ENCODE data around the gene ST6GAL1.
"Not testable (repeated sequence)": the region's sequence is repeated elsewhere in the genome, so short reads cannot be mapped to it uniquely, and the experiment has no call there.

The ST6GAL1 gene

DNA sequence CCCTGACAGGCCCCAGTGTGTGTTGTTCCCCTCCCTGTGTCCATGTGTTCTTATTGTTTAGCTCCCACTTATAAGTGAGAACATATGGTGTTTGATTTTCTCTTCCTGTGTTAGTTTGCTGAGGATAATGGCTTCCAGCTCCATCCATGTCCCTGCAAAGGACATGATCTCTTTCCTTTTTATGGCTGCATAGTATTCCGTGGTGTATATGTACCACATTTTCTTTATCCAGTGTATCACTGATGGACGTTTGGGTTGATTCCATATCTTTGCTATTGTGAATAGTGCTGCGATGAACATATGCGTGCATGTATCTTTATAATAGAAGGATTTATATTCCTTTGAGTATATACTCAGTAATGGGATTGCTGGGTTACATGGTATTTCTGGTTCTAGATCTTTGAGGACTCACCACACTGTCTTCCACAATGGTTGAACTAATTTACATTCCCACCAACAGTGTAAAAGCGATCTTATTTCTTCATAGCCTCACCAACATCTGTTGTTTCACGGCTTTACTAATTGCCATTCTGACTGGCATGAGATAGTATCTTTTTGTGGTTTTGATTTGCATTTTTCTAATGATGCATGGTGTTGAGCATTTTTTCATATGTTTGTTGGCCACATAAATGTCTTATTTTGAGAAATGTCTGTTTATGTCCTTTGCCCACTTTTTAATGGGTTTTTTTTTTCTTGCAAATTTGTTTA, 23.8 kb downstream of the ST6GAL1 start:
- ATAC-seq (replicated peaks; ENCODE audit: extremely low read depth, poor library complexity, severe bottlenecking); H3K27me3 Mint-ChIP-seq; H3K9me3 Mint-ChIP-seq; DNase-seq (ENCODE audit: low spot score in 2 of 2): not testable (repeated sequence)
- Mint-ChIP-seq H3K4me3 (peak overlapping the region; percentile 4), H3K36me3 (ENCODE audit: insufficient read depth) (peaks cover 17% of the 10 kb centered on the region), H3K4me1 (peaks cover 89% of the 10 kb centered on the region), H3K27ac (ENCODE audit: low read depth) (peak overlapping the region; percentile 88)

DNA sequence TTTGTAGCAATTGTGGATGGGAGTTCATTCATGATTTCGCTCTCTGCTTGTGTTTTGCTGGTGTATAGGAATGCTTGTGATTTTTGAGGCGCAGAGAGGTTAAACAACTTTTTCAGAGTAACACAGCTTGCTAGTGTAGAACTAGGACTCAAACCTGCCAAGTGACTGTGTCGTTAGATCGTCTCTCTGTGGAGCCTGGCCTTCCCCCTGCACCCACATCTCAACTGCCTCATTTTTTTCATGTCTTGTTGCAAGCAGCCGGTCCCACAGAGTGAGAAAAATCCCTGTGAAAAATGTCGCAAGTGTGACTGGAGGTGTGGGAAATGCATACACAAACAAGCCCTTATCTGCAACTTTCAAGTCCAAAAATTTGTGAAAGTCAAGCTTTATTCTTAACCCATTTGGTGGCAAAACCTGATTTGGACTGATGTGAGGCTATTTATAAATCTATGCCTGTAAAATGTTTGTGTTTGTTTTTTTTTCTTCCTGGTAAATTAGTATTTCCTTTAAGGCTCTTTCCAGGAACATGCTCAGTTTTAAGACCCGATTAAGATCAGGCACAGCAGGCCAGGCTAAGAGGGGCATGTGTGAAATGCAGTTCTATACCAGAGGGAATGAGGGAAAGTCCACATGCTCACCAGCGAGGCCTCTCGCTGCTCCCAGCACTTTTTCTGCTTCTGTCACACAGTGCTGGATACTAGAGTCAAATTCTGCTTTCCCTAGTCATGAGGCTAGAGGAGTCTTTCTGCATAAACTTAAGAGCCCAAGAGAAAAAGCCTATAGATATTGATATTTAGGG, 25.8 kb downstream of the ST6GAL1 start:
- Mint-ChIP-seq H3K36me3 (ENCODE audit: insufficient read depth) (peaks cover 18% of the 10 kb centered on the region), H3K4me1 (peaks cover 92% of the 10 kb centered on the region), H3K9me3 (no peaks in the 10 kb centered on the region), H3K4me3 (peak overlapping the region; percentile 4), H3K27ac (ENCODE audit: low read depth) (peak overlapping the region; percentile 88), H3K27me3 (no peaks in the 10 kb centered on the region)
- ATAC-seq (replicated peaks; ENCODE audit: extremely low read depth, poor library complexity, severe bottlenecking) = peak; percentile 68
- no peak for DNase-seq (ENCODE audit: low spot score in 2 of 2)

GRCh38 chr3:186959029-186959624, 28.8 kb downstream of the ST6GAL1 start:
- no peak overlapping the region for H3K27ac Mint-ChIP-seq (ENCODE audit: low read depth)
- DNase-seq (ENCODE audit: low spot score in 2 of 2) = no peak
- peaks cover 25% of the 10 kb centered on the region for H3K36me3 Mint-ChIP-seq (ENCODE audit: insufficient read depth)
- H3K4me3 Mint-ChIP-seq = no peak overlapping the region
- no peaks in the 10 kb centered on the region for H3K27me3 Mint-ChIP-seq
- ATAC-seq (replicated peaks; ENCODE audit: extremely low read depth, poor library complexity, severe bottlenecking) = no peak
- H3K4me1 Mint-ChIP-seq = peaks cover 76% of the 10 kb centered on the region
- H3K9me3 Mint-ChIP-seq = no peaks in the 10 kb centered on the region

DNA sequence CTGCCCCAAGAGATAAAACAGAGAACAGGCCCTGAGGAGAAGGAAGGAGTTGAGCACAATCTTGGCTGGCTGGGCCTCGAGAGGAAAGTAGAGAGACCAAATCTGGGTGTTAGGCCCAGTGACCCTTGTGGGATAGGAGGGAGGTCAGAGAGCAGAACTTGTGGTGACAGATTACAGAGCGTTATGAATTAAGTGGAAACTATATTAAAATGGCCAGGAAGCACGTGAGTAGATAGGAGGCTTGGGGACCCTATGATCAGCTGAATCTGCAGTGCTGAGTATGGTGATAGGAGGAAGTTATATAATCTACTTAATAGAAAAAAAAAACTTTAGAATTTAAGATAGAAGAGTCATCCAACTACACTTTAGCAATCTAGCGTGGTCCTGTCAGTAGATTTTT, 30.0 kb downstream of the ST6GAL1 start:
- Mint-ChIP-seq H3K36me3 (ENCODE audit: insufficient read depth) (peaks cover 34% of the 10 kb centered on the region), H3K4me1 (peaks cover 66% of the 10 kb centered on the region), H3K27ac (ENCODE audit: low read depth) (peak overlapping the region; percentile 52), H3K9me3 (no peaks in the 10 kb centered on the region), H3K27me3 (no peaks in the 10 kb centered on the region), H3K4me3 (no peak overlapping the region)
- DNase-seq (ENCODE audit: low spot score in 2 of 2) (no peak), ATAC-seq (replicated peaks; ENCODE audit: extremely low read depth, poor library complexity, severe bottlenecking) (no peak)

DNA sequence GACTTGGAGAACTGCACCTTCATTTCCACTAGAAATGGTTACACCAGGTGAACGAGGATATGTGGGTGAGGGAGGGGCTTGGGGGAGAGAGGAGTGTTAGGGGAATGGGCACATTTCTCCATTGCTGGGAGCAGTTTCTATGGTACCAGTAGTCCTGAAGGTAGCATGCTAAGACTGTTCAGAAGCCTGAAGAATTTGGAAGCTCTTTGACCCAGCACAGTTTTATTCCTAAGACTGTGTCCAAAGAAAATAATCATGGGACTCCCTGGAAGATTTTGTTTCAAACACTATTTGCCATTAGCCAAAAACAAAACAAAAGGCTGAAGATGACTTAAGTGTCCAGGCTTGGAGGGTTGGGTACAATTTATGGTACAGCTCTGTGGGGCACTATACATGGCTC, 32.1 kb downstream of the ST6GAL1 start:
- ATAC-seq (replicated peaks; ENCODE audit: extremely low read depth, poor library complexity, severe bottlenecking) (no peak), DNase-seq (ENCODE audit: low spot score in 2 of 2) (no peak)
- peaks cover 40% of the 10 kb centered on the region for H3K36me3 Mint-ChIP-seq (ENCODE audit: insufficient read depth)
- H3K4me3 Mint-ChIP-seq = no peak overlapping the region
- H3K4me1 Mint-ChIP-seq = peaks cover 51% of the 10 kb centered on the region
- H3K27me3 Mint-ChIP-seq = no peaks in the 10 kb centered on the region
- H3K9me3 Mint-ChIP-seq = no peaks in the 10 kb centered on the region
- H3K27ac Mint-ChIP-seq (ENCODE audit: low read depth) = peak overlapping the region; percentile 64

GRCh38 chr3:186963636-186964035, 33.3 kb downstream of the ST6GAL1 start:
- DNase-seq (ENCODE audit: low spot score in 2 of 2) (no peak), ATAC-seq (replicated peaks; ENCODE audit: extremely low read depth, poor library complexity, severe bottlenecking) (no peak)
- Mint-ChIP-seq H3K4me1 (peaks cover 51% of the 10 kb centered on the region), H3K4me3 (no peak overlapping the region), H3K27ac (ENCODE audit: low read depth) (no peak overlapping the region), H3K9me3 (no peaks in the 10 kb centered on the region), H3K36me3 (ENCODE audit: insufficient read depth) (peaks cover 45% of the 10 kb centered on the region), H3K27me3 (no peaks in the 10 kb centered on the region)

- Mint-ChIP-seq H3K27ac (ENCODE audit: low read depth) (no peak overlapping the region), H3K4me3 (no peak overlapping the region), H3K27me3 (no peaks in the 10 kb centered on the region), H3K9me3 (no peaks in the 10 kb centered on the region), H3K36me3 (ENCODE audit: insufficient read depth) (peaks cover 49% of the 10 kb centered on the region), H3K4me1 (peaks cover 49% of the 10 kb centered on the region)
- DNase-seq (ENCODE audit: low spot score in 2 of 2) = no peak
- no peak for ATAC-seq (replicated peaks; ENCODE audit: extremely low read depth, poor library complexity, severe bottlenecking)
These were observed 33.7 kb downstream of the ST6GAL1 start for GRCh38 chr3:186964071-186964470.

DNA sequence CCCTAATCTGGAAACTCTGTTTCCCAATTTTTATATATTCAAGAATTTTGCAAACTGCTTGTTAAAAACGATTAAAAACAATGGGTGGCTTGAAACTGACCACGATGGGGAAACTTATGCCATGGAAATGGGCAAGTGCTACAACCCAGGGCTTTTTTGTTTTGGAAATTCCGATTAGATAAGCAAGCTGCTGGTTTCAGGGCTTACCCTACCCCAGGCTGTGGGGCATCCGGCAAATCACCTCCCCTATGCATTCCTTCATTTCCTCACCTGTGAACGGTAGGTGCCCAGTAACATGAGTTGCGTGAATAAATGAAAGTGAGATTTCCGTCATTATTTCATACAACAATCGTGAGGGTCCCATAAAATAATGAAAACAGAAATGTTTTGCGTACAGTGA, 34.3 kb downstream of the ST6GAL1 start:
- Mint-ChIP-seq H3K27me3 (no peaks in the 10 kb centered on the region), H3K4me3 (no peak overlapping the region), H3K4me1 (peaks cover 48% of the 10 kb centered on the region), H3K27ac (ENCODE audit: low read depth) (no peak overlapping the region), H3K36me3 (ENCODE audit: insufficient read depth) (peaks cover 52% of the 10 kb centered on the region), H3K9me3 (no peaks in the 10 kb centered on the region)
- ATAC-seq (replicated peaks; ENCODE audit: extremely low read depth, poor library complexity, severe bottlenecking) = no peak
- no peak for DNase-seq (ENCODE audit: low spot score in 2 of 2)

- H3K36me3 Mint-ChIP-seq (ENCODE audit: insufficient read depth) = peaks cover 56% of the 10 kb centered on the region
- peaks cover 43% of the 10 kb centered on the region for H3K4me1 Mint-ChIP-seq
- H3K27ac Mint-ChIP-seq (ENCODE audit: low read depth) = no peak overlapping the region
These were observed 35.0 kb downstream of the ST6GAL1 start for GRCh38 chr3:186965141-186965879.

GRCh38 chr3:186966406-186966805, 36.1 kb downstream of the ST6GAL1 start:
- Mint-ChIP-seq H3K9me3 (no peaks in the 10 kb centered on the region), H3K4me3 (no peak overlapping the region), H3K27ac (ENCODE audit: low read depth) (no peak overlapping the region), H3K27me3 (no peaks in the 10 kb centered on the region), H3K4me1 (peaks cover 39% of the 10 kb centered on the region), H3K36me3 (ENCODE audit: insufficient read depth) (peaks cover 61% of the 10 kb centered on the region)
- DNase-seq (ENCODE audit: low spot score in 2 of 2) (no peak), ATAC-seq (replicated peaks; ENCODE audit: extremely low read depth, poor library complexity, severe bottlenecking) (no peak)

More at GRCh38 chr3:186965141-186965879, 35.0 kb downstream of the ST6GAL1 start:
- DNase-seq (ENCODE audit: low spot score in 2 of 2) (no peak), ATAC-seq (replicated peaks; ENCODE audit: extremely low read depth, poor library complexity, severe bottlenecking) (no peak)
- H3K9me3 Mint-ChIP-seq = no peaks in the 10 kb centered on the region
- H3K4me3 Mint-ChIP-seq = no peak overlapping the region
- H3K27me3 Mint-ChIP-seq = no peaks in the 10 kb centered on the region

GRCh38 chr3:186967236-186967635, 36.9 kb downstream of the ST6GAL1 start:
- not testable (repeated sequence) for H3K9me3 Mint-ChIP-seq; H3K27me3 Mint-ChIP-seq; DNase-seq (ENCODE audit: low spot score in 2 of 2); ATAC-seq (replicated peaks; ENCODE audit: extremely low read depth, poor library complexity, severe bottlenecking); H3K4me3 Mint-ChIP-seq
- Mint-ChIP-seq H3K4me1 (peaks cover 36% of the 10 kb centered on the region), H3K36me3 (ENCODE audit: insufficient read depth) (peaks cover 66% of the 10 kb centered on the region), H3K27ac (ENCODE audit: low read depth) (peak overlapping the region; percentile 64)

GRCh38 chr3:186967686-186968085, 37.4 kb downstream of the ST6GAL1 start:
- DNase-seq (ENCODE audit: low spot score in 2 of 2) (no peak), ATAC-seq (replicated peaks; ENCODE audit: extremely low read depth, poor library complexity, severe bottlenecking) (no peak)
- Mint-ChIP-seq H3K27ac (ENCODE audit: low read depth) (peak overlapping the region; percentile 64), H3K9me3 (no peaks in the 10 kb centered on the region), H3K4me3 (no peak overlapping the region), H3K4me1 (peaks cover 37% of the 10 kb centered on the region), H3K36me3 (ENCODE audit: insufficient read depth) (peaks cover 69% of the 10 kb centered on the region), H3K27me3 (no peaks in the 10 kb centered on the region)
